HG03520 (cell line): ENCODE data around the gene SRBD1.

Source experiments
- ATAC-seq: cut with Tn5 transposase; IDR thresholded peaks from one replicate; pipeline ENCODE4 v1.9.1; 2021; ENCODE audit warnings: mild to moderate bottlenecking, moderate library complexity; ENCODE audit not compliant: unreplicated experiment

The SRBD1 gene

DNA sequence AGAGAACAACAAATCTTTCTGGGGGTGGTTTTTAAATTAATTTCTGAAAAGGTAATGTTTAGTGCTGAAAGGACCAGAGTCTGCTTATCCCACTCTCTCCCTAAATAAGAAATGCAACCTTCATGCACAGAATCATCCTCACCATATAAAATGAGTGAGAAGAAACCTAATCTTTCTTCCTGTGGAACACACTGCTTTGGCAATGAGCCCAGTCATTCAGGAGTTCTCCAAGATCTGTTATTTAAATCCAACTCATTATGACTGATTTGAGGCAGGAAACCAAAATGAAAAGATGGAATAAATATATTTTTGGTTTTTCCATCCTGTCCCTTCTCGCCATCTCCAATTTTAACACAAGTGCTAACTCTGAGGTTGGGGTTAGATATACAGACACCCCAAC is 228.3 kb downstream of the SRBD1 start:
- ATAC-seq = no peak

DNA sequence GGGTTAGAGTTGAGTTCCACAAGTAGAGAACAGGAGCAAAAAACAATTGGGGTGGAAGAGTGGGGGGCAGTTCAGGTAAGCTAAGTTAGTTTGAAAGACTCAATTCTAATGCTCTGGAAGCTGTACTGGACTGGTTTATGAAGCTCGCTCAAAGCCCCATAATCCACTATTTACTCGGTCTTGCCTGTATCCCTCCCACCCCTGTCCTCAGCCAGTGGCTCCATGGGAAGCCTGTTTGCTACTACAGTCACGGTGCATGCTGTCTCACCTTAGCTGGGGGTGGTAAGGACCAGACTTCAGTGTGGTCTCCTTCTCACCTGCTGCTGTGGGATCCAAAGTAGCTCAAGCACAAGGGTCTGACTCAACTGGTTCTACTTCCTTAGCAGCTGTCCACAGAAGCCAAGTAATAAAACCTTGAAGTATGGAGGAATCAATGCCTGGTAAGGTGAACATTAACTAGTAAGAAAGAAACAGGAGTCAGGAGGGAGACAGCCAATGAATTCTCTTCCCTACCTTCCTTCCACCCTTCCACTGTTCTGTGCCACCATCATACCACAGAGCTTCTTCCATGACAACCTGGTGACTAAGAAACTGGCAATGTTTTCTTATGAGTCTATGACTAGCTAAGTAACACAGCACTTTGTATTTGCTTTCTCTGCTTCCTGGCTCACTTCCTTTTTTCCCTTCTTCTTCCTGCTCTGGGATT is 230.8 kb downstream of the SRBD1 start:
- ATAC-seq = no peak

DNA sequence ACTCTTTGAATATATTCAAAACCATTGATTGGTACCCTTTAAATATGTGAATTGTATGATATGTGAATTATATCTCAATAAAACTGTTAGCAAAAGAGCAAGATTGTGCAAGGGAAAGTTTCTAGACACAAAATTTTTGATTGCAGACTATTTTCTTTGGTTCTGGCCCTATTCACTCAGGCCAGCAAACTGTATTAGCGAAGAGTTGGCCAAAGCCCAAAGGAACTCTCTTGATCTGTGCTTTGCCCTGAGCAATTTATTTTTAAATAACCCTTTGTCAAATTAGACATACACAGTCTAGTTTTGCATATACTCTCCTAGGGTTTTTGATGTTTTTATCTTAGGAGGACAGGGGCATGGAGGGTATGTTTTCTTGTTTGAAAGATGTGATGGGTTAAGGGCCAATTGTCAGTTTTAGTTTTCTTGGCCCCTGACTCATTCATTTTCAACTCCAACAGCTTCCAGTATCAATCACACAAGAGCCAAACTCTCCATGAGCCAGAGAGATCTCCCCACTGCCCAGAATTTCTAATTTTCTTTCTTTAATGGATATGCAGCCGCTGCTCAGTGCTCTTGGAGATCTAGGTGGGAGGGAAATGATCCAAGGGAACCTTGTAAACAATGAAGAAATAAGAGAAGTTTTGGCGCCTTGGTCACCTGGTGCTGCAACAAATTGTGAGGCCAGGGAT is 231.5 kb downstream of the SRBD1 start:
- no peak for ATAC-seq

DNA sequence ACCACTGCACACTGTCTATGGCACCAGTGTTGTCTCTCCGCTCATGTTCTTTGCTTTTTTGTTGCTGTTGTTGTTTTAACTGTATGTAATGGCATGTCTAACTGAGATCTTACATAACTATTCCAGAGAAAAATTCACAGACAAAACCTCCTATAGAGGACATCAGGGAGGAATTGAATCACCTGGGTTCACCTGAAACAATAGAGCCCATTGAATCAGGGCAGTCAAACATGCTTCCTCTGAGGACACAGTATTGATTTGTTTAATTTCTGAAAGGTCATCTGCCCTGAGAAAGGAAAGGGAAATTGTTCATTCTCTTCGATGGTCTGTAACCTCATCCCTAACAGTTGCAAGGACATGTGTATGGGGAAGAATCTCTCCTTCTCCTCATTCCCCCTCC is 237.5 kb downstream of the SRBD1 start:
- no peak for ATAC-seq

DNA sequence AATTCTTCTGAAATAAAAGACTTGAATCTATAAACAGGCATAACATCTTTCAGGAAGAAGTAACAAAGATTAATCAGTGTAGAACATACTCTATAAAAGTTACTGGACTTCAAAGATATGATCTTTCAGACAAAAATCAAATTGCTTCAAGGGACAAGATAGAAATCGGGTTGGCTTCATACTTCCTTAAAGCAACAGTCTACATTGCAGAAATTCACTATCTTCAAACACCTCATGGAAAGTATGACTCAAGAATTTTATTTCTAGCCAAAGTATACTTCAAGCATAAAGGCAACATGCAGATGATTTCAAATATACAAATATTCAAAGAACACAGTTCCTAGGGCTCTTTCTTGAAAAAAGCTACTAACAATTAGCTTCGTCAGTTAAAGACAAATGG is 240.7 kb downstream of the SRBD1 start:
- ATAC-seq = no peak

DNA sequence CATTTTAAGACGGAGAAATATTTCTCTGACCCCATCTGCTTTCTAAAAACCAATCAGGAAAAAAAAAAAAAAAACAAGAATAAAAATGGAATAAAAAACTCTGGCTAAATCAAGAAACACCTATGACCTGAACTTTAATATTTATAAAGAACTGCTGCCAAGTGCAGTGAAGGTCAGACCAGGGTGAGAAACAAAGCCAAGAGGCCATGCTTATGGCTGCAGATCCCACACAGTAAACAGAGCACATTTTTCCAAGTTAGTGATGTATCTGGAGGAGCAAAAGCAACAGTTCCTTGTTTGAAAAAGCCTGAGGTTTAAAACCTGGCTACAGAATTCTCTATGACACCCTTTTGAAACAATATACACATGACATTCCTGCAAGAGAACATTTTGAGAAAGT is 242.3 kb downstream of the SRBD1 start:
- ATAC-seq = no peak

DNA sequence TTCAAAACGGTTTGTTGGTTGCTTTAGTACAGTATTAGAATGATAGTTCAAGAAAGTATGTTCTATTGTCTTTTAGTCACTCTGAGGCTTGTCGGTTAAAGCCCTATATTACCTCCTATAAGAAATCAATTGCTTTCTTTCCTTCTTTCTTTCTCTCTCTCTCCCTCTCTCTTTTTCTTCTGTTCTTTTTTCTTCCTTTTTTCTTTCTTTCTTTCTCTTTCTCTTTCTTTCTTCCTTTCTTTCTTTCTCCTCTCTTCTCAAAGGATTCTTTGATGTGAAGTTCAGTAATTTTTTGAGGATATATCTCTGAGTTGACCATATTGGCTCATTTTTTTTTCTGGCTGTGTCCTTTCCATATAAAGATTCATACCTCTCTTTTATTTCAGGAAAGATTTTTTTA is 249.4 kb downstream of the SRBD1 start:
- ATAC-seq = no peak

DNA sequence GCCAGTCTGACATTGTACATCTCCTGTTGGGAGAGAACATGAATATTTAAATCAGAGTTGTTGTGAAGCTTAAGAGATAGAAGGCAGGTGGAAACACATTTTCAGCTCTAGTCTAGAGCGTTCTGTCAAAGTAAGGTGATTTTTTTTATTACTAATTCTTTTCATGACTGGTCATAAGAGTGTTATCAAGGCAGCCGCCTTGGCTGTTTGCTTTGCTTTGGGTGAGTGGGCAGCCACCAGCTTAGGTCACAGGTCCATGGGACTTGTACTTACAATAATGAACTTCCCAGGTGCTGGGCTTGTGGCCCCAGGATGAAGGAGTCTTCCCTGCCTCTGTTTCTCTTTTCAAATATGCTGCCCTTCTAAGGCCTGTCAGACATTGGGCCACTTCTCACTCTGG is 256.3 kb downstream of the SRBD1 start:
- ATAC-seq = no peak

DNA sequence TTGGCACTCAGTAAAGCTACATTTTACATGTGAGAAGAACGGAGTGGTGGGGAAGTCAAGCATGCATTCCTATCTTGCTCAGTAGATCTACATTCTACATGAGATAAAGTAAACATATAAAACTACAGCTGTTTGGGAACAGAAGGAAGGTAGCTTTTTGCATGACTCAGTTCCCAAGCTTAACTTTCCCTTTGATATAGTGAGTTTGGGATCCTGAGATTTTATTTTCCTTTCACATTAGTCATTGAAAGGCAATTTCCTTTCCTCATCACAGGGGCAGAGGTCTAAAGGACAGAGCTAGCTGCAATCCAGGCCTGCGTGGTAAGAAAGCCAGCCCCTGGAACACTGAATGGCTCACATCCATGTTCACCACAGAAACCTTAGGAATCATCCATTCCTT is 257.2 kb downstream of the SRBD1 start:
- ATAC-seq = no peak

DNA sequence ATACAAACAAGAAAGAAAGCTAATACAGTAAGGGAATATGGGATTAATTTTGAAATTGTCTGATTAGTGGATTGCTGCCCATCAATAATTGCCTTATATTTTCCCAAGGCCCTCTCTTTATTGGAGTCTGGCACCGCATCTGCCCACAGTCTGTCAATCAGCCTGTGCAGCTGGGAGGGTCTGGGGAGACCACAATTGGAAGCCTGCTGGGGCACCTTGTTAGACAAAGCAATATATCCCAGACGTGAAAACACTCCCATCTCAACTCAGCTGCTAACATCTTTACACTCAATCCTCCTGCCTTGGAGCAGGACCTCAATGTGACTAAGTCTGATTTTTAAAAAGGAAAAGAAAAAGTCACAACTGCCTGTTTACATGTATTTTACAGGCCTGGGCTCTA is 258.6 kb downstream of the SRBD1 start:
- no peak for ATAC-seq

DNA sequence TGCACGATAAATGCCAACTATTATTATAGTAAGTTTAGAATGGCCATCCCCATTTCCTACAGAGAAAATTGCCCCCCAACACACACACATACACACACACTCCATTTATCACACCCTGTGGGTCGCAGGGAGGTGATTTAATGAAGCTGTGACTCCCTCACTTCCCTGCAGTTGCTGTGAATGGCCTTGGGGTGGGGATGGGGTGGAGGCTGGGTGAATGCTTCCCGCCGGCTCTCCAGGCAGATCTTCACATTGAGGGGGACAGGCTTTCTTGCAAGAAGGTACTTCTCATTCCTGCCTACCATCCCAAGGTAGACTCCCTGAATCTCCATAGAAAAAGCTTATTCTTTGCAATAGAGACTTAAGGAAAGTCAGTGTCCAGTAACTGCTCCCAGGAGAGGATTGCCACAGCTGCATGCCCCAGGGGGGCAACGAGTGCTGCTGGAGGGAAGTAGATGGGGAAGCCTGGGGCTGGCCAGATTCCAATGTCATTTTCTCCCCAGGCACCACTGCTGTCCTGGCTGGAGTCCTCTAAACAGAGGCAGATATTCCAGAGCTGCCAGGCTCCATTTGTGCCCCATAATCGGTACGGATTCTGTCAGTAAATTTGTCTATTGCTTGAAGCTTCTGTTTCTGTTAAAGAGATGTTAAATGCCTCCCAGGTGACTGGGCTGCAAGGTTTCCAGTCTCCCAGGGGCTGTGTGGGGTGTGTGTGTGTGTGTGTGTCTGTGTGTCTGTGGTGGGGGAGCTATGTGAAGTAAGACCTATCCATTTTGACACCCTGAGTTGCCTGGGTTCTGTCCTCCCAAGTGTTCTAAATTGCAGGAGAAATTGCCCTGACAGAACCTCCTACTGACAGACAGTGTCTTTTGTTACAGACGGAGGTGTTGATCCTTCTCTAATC is 265.5 kb downstream of the SRBD1 start:
- ATAC-seq = no peak

DNA sequence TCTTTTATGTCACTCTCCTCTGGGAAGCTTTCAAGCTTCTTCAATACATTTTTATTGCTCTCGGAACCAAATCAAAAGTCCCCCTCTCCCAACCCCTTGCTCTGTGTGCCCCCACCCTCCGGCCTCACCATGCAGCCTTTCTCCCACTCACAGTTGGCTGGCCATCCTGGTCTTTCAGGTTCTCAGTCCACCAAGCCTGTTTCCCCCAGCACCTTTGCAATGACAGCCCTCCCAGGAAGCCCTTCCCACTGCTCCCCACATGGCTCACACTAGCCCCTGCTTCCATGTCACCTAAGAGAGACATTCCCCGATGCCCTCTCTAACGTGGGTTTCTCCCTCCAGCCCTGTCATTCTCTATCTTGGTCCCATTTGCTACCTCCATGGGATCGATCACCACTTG is 266.6 kb downstream of the SRBD1 start:
- ATAC-seq = no peak

DNA sequence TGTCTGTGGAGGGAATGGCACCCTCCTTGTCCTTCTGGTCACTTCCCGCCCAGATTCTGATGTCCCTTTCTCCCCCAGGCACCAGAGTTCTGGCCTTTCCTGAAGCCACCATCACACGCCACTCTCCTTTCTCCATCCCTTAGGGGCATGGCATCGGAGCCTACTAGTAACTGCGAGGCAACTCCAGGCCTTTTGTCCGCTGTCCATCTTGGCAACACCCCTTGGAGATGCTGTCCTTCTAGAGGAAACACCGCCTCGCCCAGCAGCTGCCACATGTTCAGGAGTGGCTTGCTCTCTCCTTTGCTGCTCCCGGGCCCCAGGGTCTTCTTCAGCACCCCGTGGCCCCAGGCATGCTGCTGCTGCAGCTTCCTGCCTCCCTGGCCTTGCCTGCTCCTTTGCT is 267.0 kb downstream of the SRBD1 start:
- ATAC-seq = no peak

DNA sequence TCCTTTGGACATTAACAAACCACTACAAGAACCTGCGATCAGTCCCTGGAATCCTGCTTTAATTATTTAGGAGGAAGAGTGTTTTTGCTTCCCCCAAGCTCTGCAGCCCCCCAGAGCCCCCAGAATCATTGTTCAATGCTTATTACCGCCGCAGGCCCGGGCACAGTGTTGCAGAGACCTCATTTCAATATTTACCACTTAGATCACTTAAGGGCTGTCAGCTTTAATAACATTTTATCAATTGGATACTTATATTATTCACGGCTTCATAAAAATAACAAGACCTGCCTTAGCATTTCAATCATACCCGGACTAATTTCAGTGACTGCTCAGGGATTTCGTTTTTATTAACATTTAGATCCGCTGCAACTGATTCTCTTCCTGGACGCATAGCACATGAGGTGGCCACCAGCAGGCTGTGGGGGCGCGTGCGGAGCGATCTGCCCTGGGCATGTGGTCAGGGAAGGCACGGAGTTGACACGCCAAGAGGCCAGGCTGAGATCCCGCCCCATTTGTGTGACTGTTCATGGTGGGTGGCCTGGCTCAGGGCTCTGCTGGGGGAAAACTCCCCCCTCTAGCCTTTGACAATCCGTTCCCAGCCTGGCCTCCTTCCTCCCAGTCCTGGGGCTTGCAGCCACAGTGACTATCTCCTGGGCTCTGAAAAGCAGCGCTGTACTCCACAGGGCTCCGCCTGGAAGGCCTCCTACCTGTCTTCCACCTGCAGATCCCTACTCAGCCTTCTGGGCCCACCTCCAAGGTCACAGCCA is 267.6 kb downstream of the SRBD1 start:
- no peak for ATAC-seq

DNA sequence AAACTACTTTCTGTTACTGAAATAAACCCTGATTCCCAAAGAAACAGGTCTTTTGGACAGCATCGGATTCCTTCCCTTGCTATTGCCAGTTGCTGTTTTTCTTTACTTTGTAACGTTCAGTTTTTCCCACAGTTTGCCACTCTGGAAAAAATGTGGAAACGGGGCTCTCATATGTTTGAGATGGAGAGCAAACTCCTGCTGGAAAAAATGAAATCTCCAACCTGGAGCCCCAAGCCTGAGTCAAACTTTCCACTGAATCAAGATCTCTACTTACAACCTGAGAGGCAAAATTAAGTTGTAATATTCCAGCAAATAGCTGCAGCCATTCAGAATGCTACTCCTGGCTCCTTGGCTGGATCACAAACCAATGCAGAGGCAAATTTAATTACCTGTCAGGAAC is 270.7 kb downstream of the SRBD1 start:
- no peak for ATAC-seq

DNA sequence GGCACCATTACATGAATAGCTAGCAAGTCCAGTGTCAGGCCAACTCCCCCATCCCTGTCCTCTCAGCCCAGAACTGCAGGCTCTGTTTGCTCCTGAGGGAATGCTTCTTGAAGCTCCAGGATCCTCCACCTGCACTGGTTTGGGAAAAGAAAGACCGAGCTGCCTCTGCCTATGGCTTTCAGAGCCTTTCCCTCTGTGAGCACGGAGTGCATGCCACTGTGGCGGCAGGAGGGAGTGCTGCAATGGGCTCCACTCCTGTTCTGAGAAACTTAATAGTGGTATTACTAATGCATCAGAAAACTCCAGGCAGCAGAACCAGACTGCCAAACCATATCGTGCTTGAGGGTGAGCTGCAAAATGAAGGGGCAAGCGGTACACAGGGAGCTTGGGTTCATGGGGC is 271.8 kb downstream of the SRBD1 start:
- no peak for ATAC-seq
